Measurements from ENCODE around the gene SH3PXD2B. TPM values are rescaled to one million over a fixed set of nuclear protein-coding genes. Genes with fewer than 3 reads are reported as not detected.

The SH3PXD2B gene
- total RNA-seq, 2 experiments from 2014 or later, result 0.10 TPM; not detected in 1

DNA sequence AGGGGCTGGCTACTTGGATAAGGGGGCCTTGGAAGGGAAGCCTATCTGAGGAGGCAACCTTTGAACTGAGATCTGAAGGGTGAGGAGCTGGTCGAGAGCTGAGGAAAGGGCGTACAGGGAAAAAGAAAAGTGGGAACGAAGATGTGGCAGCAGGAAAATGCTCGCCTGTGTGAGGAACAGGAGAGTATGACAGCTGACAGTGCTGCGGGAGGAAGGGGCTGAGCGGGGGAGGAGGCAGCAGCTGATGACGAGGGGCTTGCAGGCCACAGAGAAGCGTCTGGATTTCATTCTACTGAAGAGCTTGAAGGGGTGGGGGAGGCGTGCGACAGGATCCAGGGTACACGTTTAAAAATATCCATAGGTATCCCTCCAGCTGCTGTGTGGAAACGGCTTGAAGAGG lies 28.9 kb downstream of the SH3PXD2B start:
- ChIA-PET POLR2A (no interaction called here), CTCF (ENCODE audit: unreplicated experiment) (no interaction called here)
- H3K4me1 ChIP-seq (ENCODE audit: insufficient read depth, low read length, poor library complexity, severe bottlenecking), result no peaks in the 10 kb centered on the region
- H2AFZ ChIP-seq (ENCODE audit: low read length), result no peak overlapping the region
- DNase-seq (ENCODE audit: low spot score), result no peak
- TF ChIP-seq EZH2phosphoT487 (IDR thresholded peaks at IDR 0.05; ENCODE audit: borderline replicate concordance, low read depth, low read length) (no peak), CTCF (conservative IDR thresholded peaks at IDR 0.05; ENCODE audit: low read length) (no peak)
- no peaks in the 10 kb centered on the region for H3K9me3 ChIP-seq (ENCODE audit: low read length)
- no peak overlapping the region for H3K27ac ChIP-seq (ENCODE audit: low read depth, low read length, poor library complexity, severe bottlenecking)
- intact Hi-C loops (cut with micrococcal nuclease; ENCODE audit: unreplicated experiment), result no loop called here
- no peaks in the 10 kb centered on the region for H3K79me2 ChIP-seq (ENCODE audit: insufficient read depth, low read depth, low read length)
- H3K4me3 ChIP-seq (ENCODE audit: low read depth, low read length, poor library complexity, severe bottlenecking), result no peak overlapping the region
- H4K20me1 ChIP-seq (ENCODE audit: insufficient read depth, low read length), result no peaks in the 10 kb centered on the region
- BruUV-seq (replicated peaks), result no TSS peak
- H3K36me3 ChIP-seq (ENCODE audit: insufficient read depth, low read length), result no peaks in the 10 kb centered on the region
- no peaks in the 10 kb centered on the region for H3K9me2 ChIP-seq (ENCODE audit: insufficient read depth, low read length)
- no peak overlapping the region for H3K4me2 ChIP-seq (ENCODE audit: low read length)

GRCh38 chr5:172424808-172425207 lies 29.5 kb downstream of the SH3PXD2B start:
- CTCF ChIA-PET (ENCODE audit: unreplicated experiment), result no interaction called here
- H3K4me3 ChIP-seq (ENCODE audit: low read depth, low read length, poor library complexity, severe bottlenecking), result no peak overlapping the region
- no peak overlapping the region for H2AFZ ChIP-seq (ENCODE audit: low read length)
- no peaks in the 10 kb centered on the region for H3K9me2 ChIP-seq (ENCODE audit: insufficient read depth, low read length)
- no peak for TF ChIP-seq EZH2phosphoT487 (IDR thresholded peaks at IDR 0.05; ENCODE audit: borderline replicate concordance, low read depth, low read length)
- TF ChIP-seq CTCF (conservative IDR thresholded peaks at IDR 0.05; ENCODE audit: low read length), result no peak
- POLR2A ChIA-PET, result no interaction called here
- H3K4me2 ChIP-seq (ENCODE audit: low read length), result no peak overlapping the region
- H3K36me3 ChIP-seq (ENCODE audit: insufficient read depth, low read length), result no peaks in the 10 kb centered on the region
- H3K79me2 ChIP-seq (ENCODE audit: insufficient read depth, low read depth, low read length), result no peaks in the 10 kb centered on the region
- no peaks in the 10 kb centered on the region for H3K9me3 ChIP-seq (ENCODE audit: low read length)
- no peaks in the 10 kb centered on the region for H3K4me1 ChIP-seq (ENCODE audit: insufficient read depth, low read length, poor library complexity, severe bottlenecking)
- no peak overlapping the region for H3K27ac ChIP-seq (ENCODE audit: low read depth, low read length, poor library complexity, severe bottlenecking)
- no TSS peak for BruUV-seq (replicated peaks)
- intact Hi-C loops (cut with micrococcal nuclease; ENCODE audit: unreplicated experiment), result no loop called here
- DNase-seq (ENCODE audit: low spot score), result no peak
- H4K20me1 ChIP-seq (ENCODE audit: insufficient read depth, low read length), result no peaks in the 10 kb centered on the region

DNA sequence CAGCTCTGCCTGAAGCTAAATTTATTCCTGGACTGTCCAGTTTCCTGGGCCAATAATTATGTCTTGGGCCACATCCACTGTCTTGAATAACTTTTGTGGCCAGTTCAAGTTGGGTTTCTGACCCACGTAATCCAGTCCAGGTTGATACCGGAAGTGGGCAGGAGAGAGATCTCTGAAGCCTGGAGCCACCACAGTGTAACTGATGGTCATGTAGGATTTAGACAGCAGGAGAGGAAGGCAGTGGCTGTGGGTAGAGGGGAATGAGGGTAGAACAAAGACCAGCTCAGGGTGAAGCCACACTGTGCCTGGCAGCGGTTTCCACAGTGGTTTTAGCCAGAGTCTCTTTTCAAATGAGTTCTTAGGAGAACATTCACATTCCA lies 30.2 kb downstream of the SH3PXD2B start:
- Histone ChIP-seq H3K4me1 (ENCODE audit: insufficient read depth, low read length, poor library complexity, severe bottlenecking) (no peaks in the 10 kb centered on the region), H3K79me2 (ENCODE audit: insufficient read depth, low read depth, low read length) (no peaks in the 10 kb centered on the region), H3K27ac (ENCODE audit: low read depth, low read length, poor library complexity, severe bottlenecking) (no peak overlapping the region), H3K9me2 (ENCODE audit: insufficient read depth, low read length) (no peaks in the 10 kb centered on the region), H4K20me1 (ENCODE audit: insufficient read depth, low read length) (no peaks in the 10 kb centered on the region), H3K36me3 (ENCODE audit: insufficient read depth, low read length) (no peaks in the 10 kb centered on the region), H3K9me3 (ENCODE audit: low read length) (no peaks in the 10 kb centered on the region), H3K4me2 (ENCODE audit: low read length) (no peak overlapping the region), H2AFZ (ENCODE audit: low read length) (no peak overlapping the region), H3K4me3 (ENCODE audit: low read depth, low read length, poor library complexity, severe bottlenecking) (no peak overlapping the region)
- ChIA-PET CTCF (ENCODE audit: unreplicated experiment) (no interaction called here), POLR2A (interaction anchor here (0.6 kb wide), 1 partner anchor 711 kb away, joined by 3 read pairs; no protein-coding TSS in a partner anchor)
- TF ChIP-seq CTCF (conservative IDR thresholded peaks at IDR 0.05; ENCODE audit: low read length) (no peak), EZH2phosphoT487 (IDR thresholded peaks at IDR 0.05; ENCODE audit: borderline replicate concordance, low read depth, low read length) (no peak)
- intact Hi-C loops (cut with micrococcal nuclease; ENCODE audit: unreplicated experiment), result no loop called here
- no TSS peak for BruUV-seq (replicated peaks)
- no peak for DNase-seq (ENCODE audit: low spot score)
